C4-2B (cell line): ENCODE data around the gene SLC2A11.

Experiments
- ZFX ChIP-seq: fragments of 450-650 bp; IDR thresholded peaks from 2 replicates; pipeline ENCODE4 v1.6.1; 2017
- TF ChIP-seq, protein P1 (sequence below): fragments of 450-650 bp; conservative IDR thresholded peaks from 2 replicates; pipeline ENCODE4 v1.5.1; 2017; ENCODE audit warnings: mild to moderate bottlenecking

DNA sequence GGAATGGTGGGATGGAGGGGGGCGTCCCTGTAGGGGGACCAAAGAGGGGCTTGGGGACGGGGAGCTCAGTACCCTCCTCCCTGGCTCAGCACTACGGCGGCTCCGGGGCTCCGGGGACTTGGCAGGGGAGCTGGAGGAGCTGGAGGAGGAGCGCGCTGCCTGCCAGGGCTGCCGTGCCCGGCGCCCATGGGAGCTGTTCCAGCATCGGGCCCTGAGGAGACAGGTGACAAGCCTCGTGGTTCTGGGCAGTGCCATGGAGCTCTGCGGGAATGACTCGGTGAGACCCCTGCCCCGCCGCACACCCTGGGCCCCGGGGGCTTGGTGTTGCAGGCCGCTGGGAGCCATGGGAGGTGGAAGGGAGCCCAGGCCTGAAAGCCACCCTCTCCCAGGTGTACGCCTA, 24.7 kb downstream of the SLC2A11 start:
- TF ChIP-seq, protein P1, sequence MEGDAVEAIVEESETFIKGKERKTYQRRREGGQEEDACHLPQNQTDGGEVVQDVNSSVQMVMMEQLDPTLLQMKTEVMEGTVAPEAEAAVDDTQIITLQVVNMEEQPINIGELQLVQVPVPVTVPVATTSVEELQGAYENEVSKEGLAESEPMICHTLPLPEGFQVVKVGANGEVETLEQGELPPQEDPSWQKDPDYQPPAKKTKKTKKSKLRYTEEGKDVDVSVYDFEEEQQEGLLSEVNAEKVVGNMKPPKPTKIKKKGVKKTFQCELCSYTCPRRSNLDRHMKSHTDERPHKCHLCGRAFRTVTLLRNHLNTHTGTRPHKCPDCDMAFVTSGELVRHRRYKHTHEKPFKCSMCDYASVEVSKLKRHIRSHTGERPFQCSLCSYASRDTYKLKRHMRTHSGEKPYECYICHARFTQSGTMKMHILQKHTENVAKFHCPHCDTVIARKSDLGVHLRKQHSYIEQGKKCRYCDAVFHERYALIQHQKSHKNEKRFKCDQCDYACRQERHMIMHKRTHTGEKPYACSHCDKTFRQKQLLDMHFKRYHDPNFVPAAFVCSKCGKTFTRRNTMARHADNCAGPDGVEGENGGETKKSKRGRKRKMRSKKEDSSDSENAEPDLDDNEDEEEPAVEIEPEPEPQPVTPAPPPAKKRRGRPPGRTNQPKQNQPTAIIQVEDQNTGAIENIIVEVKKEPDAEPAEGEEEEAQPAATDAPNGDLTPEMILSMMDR, result no peak
- TF ChIP-seq ZFX, result no peak
